ENCODE results near the gene SPP1.

- TF ChIP-seq CTCF (conservative IDR thresholded peaks at IDR 0.05) (no peak), ZFX (IDR thresholded peaks at IDR 0.05) (no peak)
These were observed 11.0 kb downstream of the SPP1 start for GRCh38 chr4:87986508-87986907.

Data from C4-2B (cell line).